HCT116 (cell line): ENCODE measurements around the gene BNIP1. TPM values are rescaled to one million over a fixed set of nuclear protein-coding genes. Genes with fewer than 3 reads are reported as not detected.
"Not testable (repeated sequence)": the region's sequence is repeated elsewhere in the genome, so short reads cannot be mapped to it uniquely, and the experiment has no call there.

ENCODE experiments used
- ATAC-seq: fragments of 200-7000 bp; cut with Tn5 transposase; 2 replicates; pipeline ENCODE4 v1.9.1; 2020; ENCODE audit warnings: mild to moderate bottlenecking, moderate library complexity
- BruUV-seq: library from RNA; stranded (reverse); fragments of 400-500 nt; replicated peaks from 2 replicates; lab custom pipeline; 2021; lab: Mats Ljungman, UMichigan
- CTCF ChIA-PET: fragments of 300-600 bp; sonication (Branson Sonifier 250); formaldehyde crosslinking; loops from one replicate; lab custom pipeline; 2021; ENCODE audit warnings: antibody characterized with exemption; lab: Charles Lee
- POLR2A ChIA-PET: fragments of 300-600, 350-600 bp; sonication (Branson Sonifier 250); formaldehyde crosslinking; loops from one replicate; lab custom pipeline; 2021; ENCODE audit warnings: antibody characterized with exemption; lab: Charles Lee
- RAD21 ChIA-PET, 2 experiments: fragments of 300-600 bp; sonication (Branson Sonifier 250); formaldehyde crosslinking; loops; one replicate each; lab custom pipeline; 2023; ENCODE audit warnings: low total read pairs in 2 of 2; ENCODE audit not compliant: uncharacterized antibody in 2 of 2, unreplicated experiment in 2 of 2, low non-redundant PET in 1 of 2; lab: Charles Lee
- DNase-seq: peaks from one replicate; pipeline ENCODE4 v3.0.0-alpha.2; 2010; ENCODE audit warnings: low read depth, low spot score
- H2AFZ ChIP-seq: fragments of 200-600 bp; shearing (Covaris generic), sonication (generic); 2 replicates; pipeline ENCODE4 v1.6.1; 2017; ENCODE audit warnings: low read depth, mixed run types, mixed read lengths, antibody characterized with exemption, low read length; ENCODE audit not compliant: poor library complexity, severe bottlenecking
- H3K27ac ChIP-seq: 2 replicates; pipeline ENCODE4 v1.5.1; 2012; ENCODE audit warnings: low read depth, low read length
- H3K27me3 ChIP-seq: fragments of 200-600 bp; sonication (generic); 2 replicates; pipeline ENCODE4 v1.6.1; 2016; ENCODE audit warnings: mixed run types, low read length, mixed read lengths; ENCODE audit not compliant: insufficient read depth
- H3K36me3 ChIP-seq, 2 experiments: fragments of 200-500 bp in 1 of 2; fragments of 200-600 bp in 1 of 2; sonication (Bioruptor generic) in 1 of 2; sonication (generic) in 1 of 2; 2 replicates each; pipeline versions ENCODE4 v1.5.1 to v1.6.1; 2014 to 2016; ENCODE audit warnings: low read length in 2 of 2, inconsistent platforms in 1 of 2, mixed read lengths in 1 of 2, mixed run types in 1 of 2; ENCODE audit not compliant: insufficient read depth in 2 of 2, control insufficient read depth in 1 of 2
- H3K4me1 ChIP-seq, 2 experiments: fragments of 200-600 bp in 1 of 2; sonication (generic) in 1 of 2; 2 replicates each; pipeline versions ENCODE4 v1.5.1 to v1.6.1; 2012 to 2017; ENCODE audit warnings: low read length in 2 of 2, inconsistent platforms in 1 of 2, mild to moderate bottlenecking in 1 of 2, mixed read lengths in 1 of 2, mixed run types in 1 of 2, moderate library complexity in 1 of 2; ENCODE audit not compliant: insufficient read depth in 2 of 2, control insufficient read depth in 1 of 2
- H3K4me2 ChIP-seq: fragments of 200-600 bp; sonication (generic); 2 replicates; pipeline ENCODE4 v1.6.1; 2017; ENCODE audit warnings: mixed run types, low read length, mixed read lengths
- H3K4me3 ChIP-seq, 2 experiments: fragments of 200-600 bp in 1 of 2; sonication (generic) in 1 of 2; replicated peaks in 1 of 2; 2 replicates each; pipeline ENCODE4 v1.5.1; 2011 to 2016; ENCODE audit warnings: low read length in 2 of 2, control low read depth in 1 of 2, low read depth in 1 of 2, mild to moderate bottlenecking in 1 of 2, mixed read lengths in 1 of 2, mixed run types in 1 of 2
- H3K79me2 ChIP-seq: fragments of 200-600 bp; sonication (generic); 2 replicates; pipeline ENCODE4 v1.6.1; 2017; ENCODE audit warnings: mild to moderate bottlenecking, mixed run types, low read length, moderate library complexity, mixed read lengths; ENCODE audit not compliant: insufficient read depth
- H3K9ac ChIP-seq: fragments of 200-600 bp; sonication (generic); 2 replicates; pipeline ENCODE4 v1.6.1; 2016; ENCODE audit warnings: low read length, mixed read lengths
- H3K9me2 ChIP-seq: fragments of 200-600 bp; sonication (generic), shearing (Covaris generic); 2 replicates; pipeline ENCODE4 v1.6.1; 2017; ENCODE audit warnings: mixed run types, mild to moderate bottlenecking, moderate library complexity; ENCODE audit not compliant: insufficient read depth
- H3K9me3 ChIP-seq, 2 experiments: fragments of 200-500 bp in 1 of 2; fragments of 200-600 bp in 1 of 2; sonication (Bioruptor generic) in 1 of 2; sonication (generic) in 1 of 2; 2 replicates each; pipeline ENCODE4 v1.6.1; 2014 to 2017; ENCODE audit warnings: low read length in 2 of 2, mixed read lengths in 2 of 2, inconsistent platforms in 1 of 2, low read depth in 1 of 2, mild to moderate bottlenecking in 1 of 2, mixed run types in 1 of 2, moderate library complexity in 1 of 2; ENCODE audit not compliant: control insufficient read depth in 1 of 2, insufficient read depth in 1 of 2
- H4K20me1 ChIP-seq: fragments of 200-600 bp; sonication (generic), shearing (Covaris generic); 2 replicates; pipeline ENCODE4 v1.6.1; 2017; ENCODE audit warnings: mixed run types, mild to moderate bottlenecking, moderate library complexity; ENCODE audit not compliant: insufficient read depth
- CEBPB ChIP-seq: IDR thresholded peaks from 2 replicates; pipeline ENCODE4 v1.6.1; 2012; ENCODE audit warnings: low read depth
- EGR1 ChIP-seq: IDR thresholded peaks from 2 replicates; pipeline ENCODE4 v1.6.1; 2012; ENCODE audit warnings: low read depth
- EZH2 ChIP-seq: fragments of 200-600 bp; sonication (generic); IDR thresholded peaks from 2 replicates; pipeline ENCODE4 v1.6.1; 2017; ENCODE audit warnings: antibody characterized with exemption, mixed run types
- SIN3A ChIP-seq: IDR thresholded peaks from 2 replicates; pipeline ENCODE4 v1.6.1; 2012; ENCODE audit warnings: low read depth
- SP1 ChIP-seq: IDR thresholded peaks from 2 replicates; pipeline ENCODE4 v1.6.1; 2012; ENCODE audit warnings: low read depth
- YY1 ChIP-seq: IDR thresholded peaks from 2 replicates; pipeline ENCODE4 v1.6.1; 2011; ENCODE audit warnings: low read length, low read depth, moderate library complexity, mild to moderate bottlenecking; ENCODE audit not compliant: insufficient replicate concordance; ENCODE audit errors: extremely low read depth
- intact Hi-C: fragments of 100-400 bp; cut with micrococcal nuclease; formaldehyde crosslinking; loops from 2 replicates; pipeline ENCODE4 v1.10.0; 2022
- total RNA-seq: library from RNA; stranded (reverse); gene quantifications from one replicate; pipeline ENCODE4 v1.2.1, GENCODE V29; 2021; ENCODE audit not compliant: unreplicated experiment
- TF ChIP-seq, protein P1 (sequence below): IDR thresholded peaks from 2 replicates; pipeline ENCODE4 v1.6.1; 2012
- TF ChIP-seq, protein P2 (sequence below): IDR thresholded peaks from 2 replicates; pipeline ENCODE4 v1.6.1; 2012

Gene BNIP1
- total RNA-seq, 1 experiment from 2014 or later, result 18.6 TPM

DNA sequence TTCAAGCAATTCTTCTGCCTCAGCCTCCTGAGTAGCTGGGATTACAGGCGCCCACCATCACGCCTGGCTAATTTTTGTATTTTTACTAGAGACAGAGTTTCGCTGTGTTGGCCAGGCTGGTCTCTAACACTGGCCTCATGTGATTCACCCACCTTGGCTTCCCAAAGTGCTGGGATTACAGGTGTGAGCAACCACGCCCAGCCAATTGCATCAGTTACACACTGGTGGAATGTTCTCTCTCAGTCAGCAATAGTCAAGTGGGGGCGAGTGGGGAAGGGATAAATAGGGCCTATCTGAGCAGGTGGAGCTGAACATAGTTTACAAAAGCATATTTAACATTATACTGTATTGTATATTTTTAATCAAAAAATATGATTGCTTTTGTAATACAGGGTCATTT, 10.3 kb downstream of the BNIP1 start:
- DNase-seq, H3K4me3 ChIP-seq, H3K4me2 ChIP-seq, H3K4me1 ChIP-seq, H3K9me2 ChIP-seq, H3K27me3 ChIP-seq, H3K9me3 ChIP-seq, RAD21 ChIA-PET, H3K27ac ChIP-seq, H3K9ac ChIP-seq, H3K79me2 ChIP-seq, intact Hi-C loops, H2AFZ ChIP-seq, ATAC-seq, H4K20me1 ChIP-seq, BruUV-seq: not testable (repeated sequence)
- peak; percentile 27; the same call in 1 of the 2 replicates for TF ChIP-seq SP1
- TF ChIP-seq, protein P1, sequence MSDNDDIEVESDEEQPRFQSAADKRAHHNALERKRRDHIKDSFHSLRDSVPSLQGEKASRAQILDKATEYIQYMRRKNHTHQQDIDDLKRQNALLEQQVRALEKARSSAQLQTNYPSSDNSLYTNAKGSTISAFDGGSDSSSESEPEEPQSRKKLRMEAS, result peak; percentile 36; the same call in 1 of the 2 replicates
- peak; percentile 70; the same call in 1 of the 2 replicates for TF ChIP-seq CEBPB
- CTCF ChIA-PET, result interaction anchor here (1.3 kb wide), 1 partner anchor 10 kb away, joined by 3 read pairs; no protein-coding TSS in a partner anchor
- POLR2A ChIA-PET, result interaction anchor here (1.5 kb wide), 1 partner anchor 10 kb away, joined by 3 read pairs; no protein-coding TSS in a partner anchor
- peaks cover 5 to 12% of the 10 kb centered on the region in 2 experiments; a peak in 1 of 4 replicates for H3K36me3 ChIP-seq

DNA sequence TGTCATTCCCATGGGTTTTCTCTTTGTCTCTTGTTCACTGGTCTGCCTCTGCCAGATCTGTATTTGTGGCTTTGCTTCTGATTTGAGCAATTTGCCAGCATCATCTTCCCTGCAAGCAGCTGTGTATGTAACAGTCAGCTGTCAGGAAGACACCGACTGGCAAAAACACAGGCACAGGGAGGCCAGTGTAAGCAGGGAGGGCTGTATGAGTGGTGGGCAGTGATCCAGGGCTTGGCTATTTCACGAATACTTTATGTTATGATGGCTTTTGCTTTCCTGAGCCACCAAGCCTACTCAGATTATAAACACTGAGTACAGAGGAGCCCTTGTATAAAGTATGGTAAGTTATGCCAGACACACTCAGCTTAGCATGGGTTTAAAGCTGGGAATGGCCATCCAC, 11.6 kb downstream of the BNIP1 start:
- no peaks in the 10 kb centered on the region for H3K79me2 ChIP-seq
- TF ChIP-seq EGR1 (no peak), SIN3A (no peak), CEBPB (no peak), YY1 (no peak), EZH2 (no peak), SP1 (no peak)
- TF ChIP-seq, protein P2, sequence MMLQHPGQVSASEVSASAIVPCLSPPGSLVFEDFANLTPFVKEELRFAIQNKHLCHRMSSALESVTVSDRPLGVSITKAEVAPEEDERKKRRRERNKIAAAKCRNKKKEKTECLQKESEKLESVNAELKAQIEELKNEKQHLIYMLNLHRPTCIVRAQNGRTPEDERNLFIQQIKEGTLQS, result no peak
- TF ChIP-seq, all 23 proteins: peak for 0
- no peaks in the 10 kb centered on the region for H4K20me1 ChIP-seq
- H3K36me3 ChIP-seq, result peaks cover 5 to 12% of the 10 kb centered on the region in 2 experiments; a peak in 1 of 4 replicates
- H3K27ac ChIP-seq, result no peak overlapping the region
- H3K27me3 ChIP-seq, result no peaks in the 10 kb centered on the region
- intact Hi-C loops, result no loop called here
- peaks cover 0 to 2% of the 10 kb centered on the region in 2 experiments; a peak in 1 of 4 replicates for H3K4me1 ChIP-seq
- CTCF ChIA-PET, result no interaction called here
- H3K9ac ChIP-seq, result no peak overlapping the region
- POLR2A ChIA-PET, result no interaction called here
- no peak overlapping the region for H3K4me2 ChIP-seq
- BruUV-seq, result no TSS peak
- no peak for DNase-seq
- no peak for ATAC-seq
- H3K9me2 ChIP-seq, result no peaks in the 10 kb centered on the region
- H2AFZ ChIP-seq, result no peak overlapping the region
- H3K9me3 ChIP-seq, result no peaks in the 10 kb centered on the region
- no peak overlapping the region for H3K4me3 ChIP-seq
- RAD21 ChIA-PET, result no interaction called here
